Keratinocyte (primary cell): Measurements from ENCODE around the gene COA7. TPM values are rescaled to one million over a fixed set of nuclear protein-coding genes. Genes with fewer than 3 reads are reported as not detected.

Experiments
- DNase-seq: peaks from one replicate; pipeline ENCODE4 v3.0.0-alpha.2; 2011; ENCODE audit warnings: low read depth, missing footprints, low spot score
- FAIRE-seq: peaks from 2 replicates; lab custom pipeline; 2011; peaks lifted over from hg19 to GRCh38; lab: Jason Lieb, UNC
- H2AFZ ChIP-seq: 2 replicates; pipeline ENCODE4 v1.6.0; 2012; ENCODE audit warnings: low read length, control low read depth, inconsistent platforms; ENCODE audit not compliant: control insufficient read depth
- H3K27ac ChIP-seq: 2 replicates; pipeline ENCODE4 v1.5.1; 2011; ENCODE audit warnings: low read length; ENCODE audit not compliant: control insufficient read depth, insufficient read depth
- H3K27me3 ChIP-seq: 3 replicates; pipeline ENCODE4 v1.6.0; 2011; ENCODE audit warnings: low read length; ENCODE audit not compliant: control insufficient read depth, insufficient read depth; ENCODE audit errors: extremely low read depth
- H3K36me3 ChIP-seq, 2 experiments: 2 replicates in 1 of 2; 3 replicates in 1 of 2; pipeline ENCODE4 v1.5.1; 2011; ENCODE audit warnings: low read length in 2 of 2, mild to moderate bottlenecking in 1 of 2; ENCODE audit not compliant: control insufficient read depth in 2 of 2, insufficient read depth in 2 of 2; ENCODE audit errors: extremely low read depth in 1 of 2
- H3K4me1 ChIP-seq: 3 replicates; pipeline ENCODE4 v1.5.1; 2011; ENCODE audit warnings: low read length; ENCODE audit not compliant: control insufficient read depth, insufficient read depth; ENCODE audit errors: extremely low read depth
- H3K4me2 ChIP-seq: 3 replicates; pipeline ENCODE4 v1.6.0; 2011; ENCODE audit warnings: low read depth, low read length; ENCODE audit not compliant: control insufficient read depth, insufficient read depth; ENCODE audit errors: extremely low read depth
- H3K4me3 ChIP-seq, 3 experiments: fragments of 200-600 bp in 1 of 3; sonication (generic) in 1 of 3; 2 replicates in 2 of 3; 3 replicates in 1 of 3; pipeline ENCODE4 v1.5.1; 2011 to 2016; ENCODE audit warnings: low read length in 3 of 3, mild to moderate bottlenecking in 3 of 3, control low read depth in 2 of 3, inconsistent platforms in 1 of 3, low read depth in 1 of 3, mixed read lengths in 1 of 3, mixed run types in 1 of 3, moderate library complexity in 1 of 3; ENCODE audit not compliant: control insufficient read depth in 2 of 3, insufficient read depth in 2 of 3; ENCODE audit errors: extremely low read depth in 1 of 3
- H3K79me2 ChIP-seq: 2 replicates; pipeline ENCODE4 v1.6.0; 2012; ENCODE audit warnings: low read length; ENCODE audit not compliant: control insufficient read depth, insufficient read depth
- H3K9ac ChIP-seq: 3 replicates; pipeline ENCODE4 v1.6.0; 2011; ENCODE audit warnings: low read length; ENCODE audit not compliant: control insufficient read depth, insufficient read depth; ENCODE audit errors: extremely low read depth
- H3K9me1 ChIP-seq: 3 replicates; pipeline ENCODE4 v1.6.0; 2011; ENCODE audit warnings: low read length; ENCODE audit not compliant: control insufficient read depth, insufficient read depth; ENCODE audit errors: extremely low read depth
- H3K9me3 ChIP-seq: 2 replicates; pipeline ENCODE4 v1.5.1; 2012; ENCODE audit warnings: low read depth, low read length; ENCODE audit not compliant: control insufficient read depth
- H4K20me1 ChIP-seq: 3 replicates; pipeline ENCODE4 v1.6.0; 2011; ENCODE audit warnings: low read length; ENCODE audit not compliant: control insufficient read depth, insufficient read depth; ENCODE audit errors: extremely low read depth
- CTCF ChIP-seq, 3 experiments: IDR thresholded peaks in 1 of 3; conservative IDR thresholded peaks in 1 of 3; optimal IDR thresholded peaks in 1 of 3; 2 replicates in 2 of 3; 3 replicates in 1 of 3; pipeline versions ENCODE3 to v1.5.1; 2011; ENCODE audit warnings: low read length in 3 of 3, mild to moderate bottlenecking in 3 of 3, moderate library complexity in 2 of 3, control low read depth in 1 of 3, inconsistent platforms in 1 of 3; ENCODE audit not compliant: insufficient read depth in 2 of 3; ENCODE audit errors: extremely low read depth in 1 of 3
- EZH2 ChIP-seq: IDR thresholded peaks from one replicate; pipeline ENCODE4 v1.6.1; 2012; ENCODE audit warnings: inconsistent platforms, mild to moderate bottlenecking, low read length, moderate library complexity
- dilution Hi-C: fragments of 300-500 bp; cut with MboI; formaldehyde crosslinking; loops from one replicate; pipeline ENCODE4 v1.7.0; 2020; ENCODE audit warnings: low sequenced_read_pairs; ENCODE audit not compliant: extremely low pct_ligation_motif_present
- polyA plus RNA-seq, 5 experiments: library from polyadenylated mRNA; depleted of rRNA in 3 of 5; stranded (reverse) in 3 of 5; stranded (forward) in 1 of 5; unstranded in 1 of 5; fragments of >200 nt; gene quantifications; 1 replicate in 1 of 5; 2 replicates in 3 of 5; 3 replicates in 1 of 5; pipeline versions ENCODE4 v1.2.1 to v1.2.3, GENCODE V29; 2011 to 2012; ENCODE audit warnings: missing spikeins in 2 of 5, low read depth in 1 of 5, low replicate concordance in 1 of 5
- small RNA-seq, 3 experiments: library from RNA; depleted of rRNA; stranded (forward); fragments of <200 nt; gene quantifications; one replicate each; pipeline ENCODE3, GENCODE V24; 2012; ENCODE audit warnings: low read depth in 3 of 3, low replicate concordance in 1 of 3; ENCODE audit not compliant: insufficient read length in 3 of 3

COA7 gene
- polyA plus RNA-seq, 1 donor (not counting 4 experiments of a cell fraction or from before 2014, with no cell fraction given) = 23.5 TPM

DNA sequence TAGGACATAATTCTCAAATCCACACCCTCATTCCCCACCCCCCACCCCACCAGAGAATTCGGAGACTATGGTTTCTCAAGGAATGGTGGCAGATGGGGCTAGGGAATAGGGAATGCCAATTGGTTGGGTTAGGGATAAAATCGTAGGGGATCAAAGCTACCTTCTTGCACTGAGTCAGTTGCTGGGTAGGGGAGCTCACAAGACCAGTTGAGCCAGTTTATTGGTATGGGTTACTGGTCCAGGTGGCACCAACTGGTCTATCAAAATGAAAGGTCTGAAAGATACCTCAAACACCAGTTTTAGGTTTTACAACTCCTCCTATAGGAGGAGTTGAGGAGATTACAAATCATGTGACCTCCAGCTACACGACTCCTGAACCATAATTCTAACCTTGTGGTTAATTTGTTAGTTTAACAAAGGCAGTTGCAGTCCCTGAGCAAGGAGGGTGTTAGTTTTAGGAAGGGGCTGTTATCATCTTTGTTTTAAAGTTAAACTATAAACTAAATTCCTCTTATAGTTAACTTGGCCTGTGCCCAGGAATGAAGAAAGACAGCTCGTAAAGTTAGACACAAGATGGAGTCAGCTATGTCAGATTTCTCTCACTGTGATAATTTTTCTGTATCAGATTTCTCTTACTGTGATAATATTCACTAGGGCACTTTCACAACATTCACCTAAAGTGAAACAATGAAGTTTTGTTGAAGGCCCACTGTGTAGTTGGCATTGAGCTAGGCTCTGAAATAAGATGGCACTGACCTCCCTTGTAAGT, 62.6 kb downstream of the COA7 start:
- FAIRE-seq = no peak
- H3K4me3 ChIP-seq = no peak overlapping the region
- no peaks in the 10 kb centered on the region for H4K20me1 ChIP-seq
- peaks cover 2% of the 10 kb centered on the region for H3K9me1 ChIP-seq
- TF ChIP-seq CTCF (optimal IDR thresholded peaks at IDR 0.05 in 1 of 3, IDR thresholded peaks at IDR 0.05 in 1 of 3, conservative IDR thresholded peaks at IDR 0.05 in 1 of 3; ENCODE audit: extremely low read depth in 1 of 3, insufficient read depth in 2 of 3, low read length in 3 of 3) (no peak), EZH2 (no peak)
- dilution Hi-C loops = no loop called here
- H3K27me3 ChIP-seq = peaks cover 26% of the 10 kb centered on the region
- no peaks in the 10 kb centered on the region for H3K9me3 ChIP-seq
- peaks cover 11% of the 10 kb centered on the region for H3K4me1 ChIP-seq
- H3K4me2 ChIP-seq = no peak overlapping the region
- no peaks in the 10 kb centered on the region for H3K36me3 ChIP-seq
- H3K27ac ChIP-seq = no peak overlapping the region
- no peaks in the 10 kb centered on the region for H3K79me2 ChIP-seq
- H2AFZ ChIP-seq = no peak overlapping the region
- H3K9ac ChIP-seq = no peak overlapping the region
- no peak for DNase-seq

Small RNAs within 50 kb of the gene (small RNA-seq; reads per million reads assigned to genes)
- gene RN7SL62P = 0 reads per million in 3 experiments

Other genes starting within 250 kb of the COA7 start
- gene TUT4, start 145.3 kb downstream of the COA7 start, polyA plus RNA-seq = 16.5 to 27.5 TPM (median 24.2 TPM) in 3 replicates
- gene GPX7, start 96.0 kb downstream of the COA7 start, polyA plus RNA-seq = 0.40 to 0.49 TPM (median 0.42 TPM) in 3 replicates
- gene SHISAL2A, start 65.2 kb downstream of the COA7 start, polyA plus RNA-seq = 0.04 to 0.17 TPM in 2 of 3 replicates, not detected in the other
- 11.9 to 13.9 TPM (median 13.4 TPM) in 3 replicates for gene ZYG11B, start 28.1 kb upstream of the COA7 start, polyA plus RNA-seq
- 0.40 to 0.65 TPM (median 0.64 TPM) in 3 replicates for gene ZYG11A, start 144.4 kb upstream of the COA7 start, polyA plus RNA-seq
- gene ECHDC2, start 223.4 kb upstream of the COA7 start, polyA plus RNA-seq = 28.8 to 66.3 TPM (median 58.6 TPM) in 3 replicates
- 75.0 to 116 TPM (median 84.1 TPM) in 3 replicates for gene SCP2, start 228.9 kb upstream of the COA7 start, polyA plus RNA-seq